Measurements from ENCODE around the gene PGAM2. TPM values are rescaled to one million over a fixed set of nuclear protein-coding genes. Genes with fewer than 3 reads are reported as not detected.

Gene PGAM2
- total RNA-seq, 2 donors from 2014 or later: 1.2 to 1.7 TPM

GRCh38 chr7:44083796-44084195 is 18.4 kb upstream of the PGAM2 start:
- peaks cover 2 to 7% of the 10 kb centered on the region in 2 donors for H3K36me3 Mint-ChIP-seq (ENCODE audit: insufficient read depth in 2 of 2)
- ATAC-seq (replicated peaks in 1 of 2) (no peak), DNase-seq (no peak)

GRCh38 chr7:44082541-44083207 is 17.3 kb upstream of the PGAM2 start:
- Mint-ChIP-seq H3K36me3 (ENCODE audit: insufficient read depth in 2 of 2) (peaks cover 6 to 11% of the 10 kb centered on the region in 2 donors), H3K4me1 (ENCODE audit: low read depth) (peaks cover 43% of the 10 kb centered on the region), H3K27ac (peak overlapping the region; percentile 74), H3K4me3 (peak overlapping the region; percentile 89 to 94), H3K27me3 (ENCODE audit: low read depth) (no peaks in the 10 kb centered on the region), H3K9me3 (no peaks in the 10 kb centered on the region)
- ATAC-seq (replicated peaks in 1 of 2) (peak; percentile 94 to 95), DNase-seq (peak; percentile 97 to 99)

More at GRCh38 chr7:44083796-44084195, 18.4 kb upstream of the PGAM2 start:
- Mint-ChIP-seq H3K9me3 (no peaks in the 10 kb centered on the region), H3K27ac (peak overlapping the region; percentile 66), H3K4me3 (peak overlapping the region; percentile 64 to 94), H3K27me3 (ENCODE audit: low read depth) (no peaks in the 10 kb centered on the region), H3K4me1 (ENCODE audit: low read depth) (peaks cover 34% of the 10 kb centered on the region)

DNA sequence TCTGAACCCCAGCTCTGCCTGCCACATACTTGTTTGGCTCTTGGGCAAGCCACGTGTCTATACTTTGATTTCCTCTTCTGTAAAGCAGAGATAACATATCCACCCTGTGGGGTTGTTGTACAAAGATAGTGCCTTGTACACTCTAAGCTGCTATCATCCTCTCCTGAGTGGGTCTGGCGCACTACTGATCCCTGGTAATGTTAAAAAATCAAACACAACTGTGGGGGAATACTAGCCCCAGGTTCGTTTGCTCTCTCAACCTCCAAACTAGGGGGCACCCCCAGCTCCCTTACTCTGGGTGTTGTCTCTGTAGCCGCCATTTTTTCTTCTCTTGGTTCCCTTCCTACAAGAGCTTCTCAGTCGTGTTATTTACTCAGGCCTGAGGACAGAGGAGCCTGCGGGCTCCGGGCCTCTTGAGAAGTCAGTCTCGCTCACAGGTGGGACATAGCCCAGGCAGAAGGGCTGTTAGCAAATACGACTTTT is 15.9 kb upstream of the PGAM2 start:
- Mint-ChIP-seq H3K27me3 (ENCODE audit: low read depth) (no peaks in the 10 kb centered on the region), H3K4me1 (ENCODE audit: low read depth) (peaks cover 54% of the 10 kb centered on the region), H3K27ac (peak overlapping the region; percentile 89), H3K36me3 (ENCODE audit: insufficient read depth in 2 of 2) (peaks cover 7 to 14% of the 10 kb centered on the region in 2 donors), H3K9me3 (no peaks in the 10 kb centered on the region), H3K4me3 (peak overlapping the region; percentile 89 to 94)
- DNase-seq: peak; percentile 44
- no peak for ATAC-seq (replicated peaks in 1 of 2)

GRCh38 chr7:44080686-44081265 is 15.4 kb upstream of the PGAM2 start:
- ATAC-seq (replicated peaks in 1 of 2) (no peak), DNase-seq (no peak)
- peaks cover 7 to 16% of the 10 kb centered on the region in 2 donors for H3K36me3 Mint-ChIP-seq (ENCODE audit: insufficient read depth in 2 of 2)

GRCh38 chr7:44080118-44080517 is 14.8 kb upstream of the PGAM2 start:
- Mint-ChIP-seq H3K36me3 (ENCODE audit: insufficient read depth in 2 of 2) (peaks cover 7 to 20% of the 10 kb centered on the region in 2 donors), H3K27me3 (ENCODE audit: low read depth) (no peaks in the 10 kb centered on the region), H3K4me1 (ENCODE audit: low read depth) (peaks cover 54% of the 10 kb centered on the region), H3K27ac (no peak overlapping the region), H3K4me3 (no peak overlapping the region), H3K9me3 (no peaks in the 10 kb centered on the region)
- no peak for ATAC-seq (replicated peaks in 1 of 2)
- DNase-seq: no peak

More at GRCh38 chr7:44080686-44081265, 15.4 kb upstream of the PGAM2 start:
- Mint-ChIP-seq H3K4me1 (ENCODE audit: low read depth) (peaks cover 54% of the 10 kb centered on the region), H3K27me3 (ENCODE audit: low read depth) (no peaks in the 10 kb centered on the region), H3K9me3 (no peaks in the 10 kb centered on the region), H3K27ac (peak overlapping the region; percentile 89), H3K4me3 (peak overlapping the region; percentile 89 to 94)

- H3K4me1 Mint-ChIP-seq (ENCODE audit: low read depth): peaks cover 55% of the 10 kb centered on the region
- H3K9me3 Mint-ChIP-seq: no peaks in the 10 kb centered on the region
- no peaks in the 10 kb centered on the region for H3K27me3 Mint-ChIP-seq (ENCODE audit: low read depth)
- peak overlapping the region in 1 of 2 donors; percentile 29 for H3K4me3 Mint-ChIP-seq
- no peak overlapping the region for H3K27ac Mint-ChIP-seq
- ATAC-seq (replicated peaks in 1 of 2) (no peak), DNase-seq (no peak)
- peaks cover 7 to 22% of the 10 kb centered on the region in 2 donors for H3K36me3 Mint-ChIP-seq (ENCODE audit: insufficient read depth in 2 of 2)
Measured at GRCh38 chr7:44079331-44080021, 14.1 kb upstream of the PGAM2 start.

DNA sequence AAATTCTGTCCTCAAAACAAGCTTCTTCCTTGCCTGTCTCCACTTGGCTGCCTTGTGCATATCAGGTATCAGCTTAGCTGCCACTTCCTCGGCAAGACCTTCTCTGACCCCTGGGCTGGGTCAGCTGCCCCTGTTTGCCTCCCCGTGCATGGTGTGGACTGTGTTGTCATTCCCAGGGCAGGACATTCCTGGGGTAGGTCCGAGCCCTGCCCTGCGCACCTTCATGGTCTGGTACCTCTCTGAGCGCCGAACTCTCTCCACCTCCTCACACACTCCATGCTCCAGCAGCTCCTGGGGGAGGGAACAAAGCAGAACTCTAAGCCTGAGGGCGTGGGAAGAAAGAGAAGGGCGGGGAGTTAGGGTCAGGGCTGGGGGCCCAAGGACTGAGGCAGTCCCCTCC is 13.2 kb upstream of the PGAM2 start:
- no peak overlapping the region for H3K27ac Mint-ChIP-seq
- H3K36me3 Mint-ChIP-seq (ENCODE audit: insufficient read depth in 2 of 2): peaks cover 7 to 23% of the 10 kb centered on the region in 2 donors
- no peaks in the 10 kb centered on the region for H3K27me3 Mint-ChIP-seq (ENCODE audit: low read depth)
- ATAC-seq (replicated peaks in 1 of 2) (no peak), DNase-seq (no peak)
- peaks cover 59% of the 10 kb centered on the region for H3K4me1 Mint-ChIP-seq (ENCODE audit: low read depth)
- H3K9me3 Mint-ChIP-seq: no peaks in the 10 kb centered on the region
- no peak overlapping the region for H3K4me3 Mint-ChIP-seq

DNA sequence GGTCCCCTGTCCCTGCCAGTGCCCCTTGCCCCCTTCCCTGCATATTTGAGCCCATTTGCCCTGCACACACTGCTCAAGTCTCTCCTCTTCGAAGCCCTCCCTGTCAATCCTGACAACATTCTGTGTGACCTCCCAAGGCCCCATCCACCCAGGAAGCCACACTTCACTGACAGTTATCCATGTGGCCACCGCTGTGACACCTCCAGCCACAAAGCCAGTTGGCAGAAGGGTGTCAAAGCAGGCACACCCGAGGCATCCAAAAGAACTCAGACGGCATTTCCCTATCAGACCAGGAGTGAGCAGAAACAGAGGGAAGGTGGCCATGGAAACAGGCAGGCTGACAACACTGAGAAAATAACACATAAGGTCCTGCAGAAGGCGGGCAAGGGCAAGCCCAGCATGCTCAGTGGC is 12.3 kb upstream of the PGAM2 start:
- ATAC-seq (replicated peaks in 1 of 2) (no peak), DNase-seq (no peak)
- no peaks in the 10 kb centered on the region for H3K27me3 Mint-ChIP-seq (ENCODE audit: low read depth)
- H3K4me3 Mint-ChIP-seq: peak overlapping the region in 1 of 2 donors; percentile 15
- H3K27ac Mint-ChIP-seq: peak overlapping the region; percentile 52
- peaks cover 50% of the 10 kb centered on the region for H3K4me1 Mint-ChIP-seq (ENCODE audit: low read depth)
- H3K9me3 Mint-ChIP-seq: no peaks in the 10 kb centered on the region
- peaks cover 7 to 24% of the 10 kb centered on the region in 2 donors for H3K36me3 Mint-ChIP-seq (ENCODE audit: insufficient read depth in 2 of 2)

DNA sequence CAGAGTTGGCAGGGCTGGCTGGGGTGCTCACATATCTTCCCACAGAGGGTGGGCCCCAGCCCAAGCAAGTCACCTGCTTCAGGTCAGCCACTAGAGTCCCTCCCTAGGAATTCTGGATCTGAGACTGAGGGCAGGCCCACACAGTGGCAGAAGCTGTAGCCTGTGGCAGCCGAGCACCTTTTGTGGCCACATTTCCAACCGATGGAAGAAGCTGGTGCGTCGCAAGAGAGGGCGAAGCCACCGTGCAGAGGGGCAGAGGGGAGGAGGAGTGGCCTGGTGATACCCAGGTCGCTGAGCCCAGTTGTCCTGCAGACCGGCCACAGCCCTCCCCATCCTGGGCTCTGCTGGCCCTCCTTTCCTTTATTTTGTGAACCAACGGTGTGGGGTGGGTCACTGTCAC is 11.7 kb upstream of the PGAM2 start:
- no peak for DNase-seq
- Mint-ChIP-seq H3K27me3 (ENCODE audit: low read depth) (no peaks in the 10 kb centered on the region), H3K4me3 (no peak overlapping the region), H3K36me3 (ENCODE audit: insufficient read depth in 2 of 2) (peaks cover 7 to 25% of the 10 kb centered on the region in 2 donors), H3K4me1 (ENCODE audit: low read depth) (peaks cover 50% of the 10 kb centered on the region), H3K27ac (peak overlapping the region; percentile 52), H3K9me3 (no peaks in the 10 kb centered on the region)
- ATAC-seq (replicated peaks in 1 of 2): no peak

DNA sequence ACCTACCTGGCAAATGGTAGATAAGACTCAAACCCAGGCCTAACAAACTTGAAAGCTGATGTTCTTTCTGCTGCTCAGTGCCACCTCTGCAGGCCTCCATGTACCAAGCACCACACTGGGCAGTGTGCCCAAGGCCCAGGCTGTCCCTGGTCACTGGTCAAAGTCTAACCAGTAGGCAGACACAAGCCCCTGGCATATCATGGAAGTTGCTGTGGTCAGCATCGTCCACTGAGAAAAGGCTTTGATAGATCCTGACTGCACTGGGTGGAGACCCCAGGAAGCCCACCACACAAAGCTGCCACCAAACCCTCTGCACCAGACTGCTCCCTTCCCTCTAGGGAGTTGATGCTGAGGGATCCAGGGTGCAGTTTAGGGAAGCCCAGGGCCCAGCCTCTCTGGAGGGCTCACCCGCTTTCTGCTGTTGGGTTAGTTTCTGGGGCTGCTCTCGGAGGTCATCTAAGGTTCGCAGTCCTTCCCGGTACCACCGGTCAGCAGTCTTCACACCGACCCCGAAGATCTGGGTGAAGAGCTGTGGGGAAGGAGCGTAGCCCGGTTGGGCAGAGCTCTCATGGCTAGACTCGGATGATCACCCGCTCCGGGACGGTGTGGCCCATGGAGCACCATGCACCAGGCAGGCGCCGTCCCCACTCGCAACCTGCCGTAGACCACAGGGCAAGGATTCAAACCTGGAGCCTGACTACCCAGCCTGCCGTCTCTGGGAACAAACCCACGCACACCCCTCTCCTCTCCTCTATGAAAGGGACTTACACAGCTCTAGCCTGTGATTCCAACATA is 10.9 kb upstream of the PGAM2 start:
- Mint-ChIP-seq H3K27me3 (ENCODE audit: low read depth) (no peaks in the 10 kb centered on the region), H3K9me3 (no peaks in the 10 kb centered on the region), H3K4me3 (no peak overlapping the region), H3K4me1 (ENCODE audit: low read depth) (peaks cover 43% of the 10 kb centered on the region), H3K27ac (no peak overlapping the region), H3K36me3 (ENCODE audit: insufficient read depth in 2 of 2) (peaks cover 7 to 22% of the 10 kb centered on the region in 2 donors)
- DNase-seq (no peak), ATAC-seq (replicated peaks in 1 of 2) (no peak)

DNA sequence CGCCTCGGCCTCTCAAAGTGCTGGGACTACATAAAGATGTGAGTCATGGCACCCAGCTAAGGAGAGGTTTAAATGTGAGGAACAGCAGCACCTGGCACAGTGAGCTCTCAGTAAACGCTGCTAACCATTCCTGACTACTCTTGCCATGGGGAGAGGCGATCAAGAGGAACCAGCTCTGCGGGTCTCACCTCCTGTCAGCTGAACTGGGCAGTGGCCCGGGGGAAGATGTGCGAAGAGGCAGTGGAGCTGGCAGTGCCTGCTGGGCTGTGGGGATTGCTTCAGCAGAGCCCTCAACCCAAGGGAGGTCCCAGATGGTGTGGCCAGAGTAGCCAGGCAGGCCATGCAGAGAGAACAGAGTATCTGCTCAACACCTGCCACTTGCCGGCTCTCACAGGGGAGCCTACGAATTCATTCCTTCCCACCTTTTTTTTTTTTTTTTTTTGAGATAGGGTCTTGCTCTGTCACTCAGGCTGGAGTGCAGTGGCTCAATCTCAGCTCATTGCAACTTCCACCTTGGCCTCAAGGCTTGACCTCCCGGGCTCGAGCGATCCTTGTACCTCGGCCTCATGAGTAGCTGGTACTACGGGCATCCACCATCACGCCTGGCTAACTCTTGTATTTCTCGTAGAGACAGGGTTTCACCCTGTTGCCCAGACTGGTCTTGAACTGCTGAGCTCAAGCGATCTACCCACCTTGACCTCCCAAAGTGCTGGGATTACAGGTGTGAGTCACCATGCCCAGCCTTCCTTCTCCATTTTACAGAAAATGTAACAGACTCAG is 10.1 kb upstream of the PGAM2 start:
- H3K9me3 Mint-ChIP-seq: no peaks in the 10 kb centered on the region
- no peak for DNase-seq
- no peaks in the 10 kb centered on the region for H3K27me3 Mint-ChIP-seq (ENCODE audit: low read depth)

DNA sequence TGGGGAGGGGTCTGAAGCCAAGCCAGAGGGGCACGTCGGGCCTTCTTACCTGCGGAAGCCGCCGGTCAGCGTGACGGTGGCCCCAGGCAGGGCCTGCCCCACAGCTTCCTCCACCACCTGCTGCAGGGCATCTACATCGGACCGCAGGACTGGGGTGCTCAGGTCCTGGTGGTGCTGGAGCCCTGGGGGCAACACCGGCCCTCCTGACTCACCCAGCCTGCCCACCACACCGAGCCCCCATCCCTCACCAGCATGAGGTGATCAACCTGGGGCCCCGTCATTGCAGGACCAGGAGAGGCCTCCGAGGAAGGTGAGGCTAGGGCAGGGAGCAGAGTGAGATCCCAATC is 9.0 kb upstream of the PGAM2 start:
- Mint-ChIP-seq H3K27me3 (ENCODE audit: low read depth) (no peaks in the 10 kb centered on the region), H3K4me1 (ENCODE audit: low read depth) (peaks cover 30% of the 10 kb centered on the region), H3K27ac (peak overlapping the region; percentile 77), H3K4me3 (peak overlapping the region in 1 of 2 donors; percentile 9), H3K9me3 (no peaks in the 10 kb centered on the region), H3K36me3 (ENCODE audit: insufficient read depth in 2 of 2) (peaks cover 5 to 18% of the 10 kb centered on the region in 2 donors)
- ATAC-seq (replicated peaks in 1 of 2) (peak; percentile 4 to 18), DNase-seq (no peak)

More for the DNA sequence above, 10.1 kb upstream of the PGAM2 start:
- peak overlapping the region; percentile 77 for H3K27ac Mint-ChIP-seq
- H3K4me3 Mint-ChIP-seq: no peak overlapping the region
- ATAC-seq (replicated peaks in 1 of 2): no peak
- H3K4me1 Mint-ChIP-seq (ENCODE audit: low read depth): peaks cover 35% of the 10 kb centered on the region
- H3K36me3 Mint-ChIP-seq (ENCODE audit: insufficient read depth in 2 of 2): peaks cover 5 to 18% of the 10 kb centered on the region in 2 donors
